Thyroid gland (tissue), 4 donors: ENCODE data around the gene LSM7. TPM values are rescaled to one million over a fixed set of nuclear protein-coding genes. Genes with fewer than 3 reads are reported as not detected.

ENCODE experiments used
- DNase-seq, 2 donors: peaks; one replicate each; pipeline ENCODE4 v3.0.0-alpha.2; 2019
- H3K27ac ChIP-seq, 3 donors: fragments of 200-600 bp; sonication (generic); 1 replicate in 2 of 3; 2 replicates in 1 of 3; pipeline ENCODE4 v1.5.1; 2016 to 2019; ENCODE audit warnings: mild to moderate bottlenecking in 1 of 3, moderate library complexity in 1 of 3
- H3K27me3 ChIP-seq: fragments of 200-600 bp; sonication (generic); one replicate; pipeline ENCODE4 v1.5.1; 2019
- H3K36me3 ChIP-seq, 2 donors: fragments of 200-600 bp; sonication (generic); one replicate each; pipeline ENCODE4 v1.5.1; 2016 to 2019
- H3K4me1 ChIP-seq, 2 donors: fragments of 200-600 bp; sonication (generic); one replicate each; pipeline ENCODE4 v1.5.1; 2017 to 2019
- H3K4me3 ChIP-seq, 3 donors: fragments of 200-600 bp; sonication (generic); replicated peaks in 1 of 3; 1 replicate in 2 of 3; 2 replicates in 1 of 3; pipeline ENCODE4 v1.5.1; 2016; ENCODE audit warnings: mild to moderate bottlenecking in 1 of 3
- H3K9me3 ChIP-seq: fragments of 200-600 bp; sonication (generic); one replicate; pipeline ENCODE4 v1.5.1; 2017
- CTCF ChIP-seq, 6 experiments: fragments of 200-600 bp in 3 of 6; fragments of 450-650 bp in 3 of 6; sonication (generic) in 3 of 6; IDR thresholded peaks; one replicate each; pipeline ENCODE4 v1.5.1; 2016 to 2019; ENCODE audit warnings: antibody characterized with exemption in 6 of 6, mild to moderate bottlenecking in 2 of 6, inconsistent platforms in 1 of 6, moderate library complexity in 1 of 6
- POLR2A ChIP-seq, 2 donors: fragments of 450-650 bp; IDR thresholded peaks; one replicate each; pipeline ENCODE4 v1.6.1; 2017; ENCODE audit warnings: antibody characterized with exemption in 2 of 2, mild to moderate bottlenecking in 2 of 2, moderate library complexity in 1 of 2
- WGBS, 2 donors: methylation state at CpG; one replicate each; pipeline ENCODE4 v1.1.5; 2017; 5-methylcytosine and 5-hydroxymethylcytosine counted together
- intact Hi-C: fragments of 100-400 bp; cut with DNase I; formaldehyde crosslinking; loops from one replicate; pipeline ENCODE4 v1.15.1; 2023
- total RNA-seq, 4 donors: library from RNA; depleted of rRNA; stranded (reverse); fragments of >200 nt; gene quantifications; one replicate each; pipeline ENCODE4 v1.2.3, GENCODE V29; 2016

The LSM7 gene
- total RNA-seq, 4 donors from 2014 or later: 21.1 to 139 (median 55.1) TPM

DNA sequence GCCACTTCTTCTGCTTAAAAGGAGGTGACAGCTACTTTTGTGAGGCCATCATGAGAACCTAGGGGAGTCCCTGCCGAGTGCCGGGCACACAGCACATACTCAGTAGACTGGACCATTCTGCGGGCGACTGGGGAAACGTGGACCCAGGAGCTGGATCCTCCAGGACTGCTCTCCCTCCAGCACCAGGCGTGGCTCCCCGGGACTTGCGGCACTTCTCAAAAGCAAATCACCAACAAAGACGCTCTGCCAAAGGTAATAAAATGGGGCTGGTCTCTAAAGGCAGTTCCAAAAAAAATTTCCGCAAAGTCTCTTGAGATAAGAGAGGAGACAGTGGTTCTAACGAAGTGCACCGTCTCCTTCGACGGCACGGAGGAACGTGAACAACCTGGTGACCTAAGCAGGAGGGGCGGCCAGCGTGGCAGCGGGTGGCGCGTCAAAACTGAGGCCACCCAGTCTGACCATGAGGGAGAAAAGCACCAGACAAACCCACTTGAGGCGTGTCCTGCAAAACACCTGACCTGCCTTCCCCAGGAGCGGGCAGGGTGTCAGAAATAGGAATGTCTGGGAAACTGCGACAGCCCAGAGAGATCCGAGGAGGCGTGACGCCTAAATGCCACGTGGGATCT is 30.3 kb upstream of the LSM7 start:
- Histone ChIP-seq H3K27me3 (no peaks in the 10 kb centered on the region), H3K4me3 (no peak overlapping the region), H3K27ac (no peak overlapping the region), H3K36me3 (peaks cover under 1 to 2% of the 10 kb centered on the region in 2 donors), H3K9me3 (no peaks in the 10 kb centered on the region), H3K4me1 (no peaks in the 10 kb centered on the region)
- TF ChIP-seq POLR2A (IDR thresholded peaks at IDR 0.05) (no peak), CTCF (IDR thresholded peaks at IDR 0.05) (no peak)
- 69 to 75% methylated on average over 28 of the region's 28 CpGs for WGBS, 2 donors
- intact Hi-C loops: no loop called here
- no peak for DNase-seq

DNA sequence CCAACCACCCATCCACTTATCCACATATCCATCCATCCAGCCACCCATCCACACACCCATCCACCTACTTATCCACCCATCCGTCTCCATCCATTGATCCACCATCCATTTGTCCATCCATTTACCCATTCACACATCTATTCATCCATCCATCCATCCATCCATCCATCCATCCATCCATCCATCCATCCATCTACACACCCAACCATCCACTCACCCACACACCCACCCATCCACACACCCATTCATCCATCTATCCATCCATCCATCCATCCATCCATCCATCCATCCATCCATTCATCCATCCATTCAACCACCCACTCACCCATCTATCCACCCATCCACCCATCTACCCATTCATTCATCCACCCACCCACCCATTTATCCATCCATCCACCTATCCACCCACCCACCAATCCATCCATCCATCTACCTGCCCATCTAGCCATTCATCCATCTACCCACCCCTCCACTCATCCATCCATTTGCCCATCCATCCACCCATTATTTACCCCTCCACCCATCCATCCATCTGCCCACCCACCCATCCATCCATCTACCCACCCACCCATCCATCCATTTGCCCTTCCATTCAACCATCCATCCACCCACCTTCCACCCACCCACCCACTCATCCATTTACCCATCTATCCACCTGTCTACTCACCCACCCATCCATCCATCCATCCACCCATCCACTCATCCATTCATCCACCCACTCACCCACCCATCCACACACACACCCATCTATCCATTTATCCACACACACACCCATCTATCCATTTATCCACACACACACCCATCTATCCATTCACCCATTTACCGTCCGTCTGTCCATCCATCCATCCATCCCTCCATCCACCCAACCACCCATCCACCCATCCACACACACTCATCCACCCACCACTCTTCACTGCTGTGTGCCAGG is 29.2 kb upstream of the LSM7 start:
- H3K9me3 ChIP-seq: no peaks in the 10 kb centered on the region
- H3K36me3 ChIP-seq: peaks cover 10 to 11% of the 10 kb centered on the region in 2 donors
- H3K27ac ChIP-seq: no peak overlapping the region
- no peaks in the 10 kb centered on the region for H3K4me1 ChIP-seq
- intact Hi-C loops: no loop called here
- DNase-seq: no peak
- no peak overlapping the region for H3K4me3 ChIP-seq
- TF ChIP-seq CTCF (IDR thresholded peaks at IDR 0.05) (no peak), POLR2A (IDR thresholded peaks at IDR 0.05) (no peak)
- H3K27me3 ChIP-seq: no peaks in the 10 kb centered on the region
- 95% methylated on average over 3 of the region's 3 CpGs for WGBS, 2 donors

DNA sequence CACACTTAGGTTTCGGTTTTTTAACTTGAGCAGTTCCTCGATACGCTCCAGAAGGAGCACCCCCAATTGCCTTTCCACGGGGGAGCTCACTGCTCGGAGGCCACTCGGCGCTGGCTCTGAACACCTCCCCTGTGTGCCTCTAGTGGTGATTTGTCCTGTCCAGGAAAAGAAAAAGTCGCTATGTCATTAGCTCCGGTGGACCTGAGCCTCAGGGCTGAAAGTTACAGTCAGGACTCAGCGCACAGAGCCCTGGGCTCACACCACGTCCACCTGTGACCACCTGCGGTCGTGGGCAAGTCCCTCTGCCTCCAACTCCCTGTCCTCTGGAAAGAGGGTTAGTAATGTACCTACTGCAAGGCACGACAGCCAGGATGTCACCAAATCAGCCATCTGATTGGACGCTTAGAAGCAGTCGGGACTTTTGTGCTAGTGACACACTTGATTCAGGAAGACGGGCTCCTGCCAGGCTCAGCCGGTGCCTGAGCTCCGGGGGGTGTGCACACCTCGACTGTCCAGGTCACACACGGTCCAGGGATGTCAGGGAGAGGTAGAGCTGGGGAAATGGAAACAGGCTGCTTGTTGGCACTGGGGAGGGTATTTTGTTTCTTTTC is 27.8 kb upstream of the LSM7 start:
- H3K4me1 ChIP-seq: no peaks in the 10 kb centered on the region
- no peak overlapping the region for H3K27ac ChIP-seq
- no peak for DNase-seq
- no peak overlapping the region for H3K4me3 ChIP-seq
- WGBS, 2 donors: 84% methylated on average over 17 to 21 of the region's 21 CpGs
- intact Hi-C loops: no loop called here
- H3K36me3 ChIP-seq: peaks cover 10 to 11% of the 10 kb centered on the region in 2 donors
- no peaks in the 10 kb centered on the region for H3K27me3 ChIP-seq
- H3K9me3 ChIP-seq: no peaks in the 10 kb centered on the region
- TF ChIP-seq POLR2A (IDR thresholded peaks at IDR 0.05): no peak
- TF ChIP-seq CTCF (IDR thresholded peaks at IDR 0.05): no peak

GRCh38 chr19:2355168-2356035 is 27.0 kb upstream of the LSM7 start:
- TF ChIP-seq POLR2A (IDR thresholded peaks at IDR 0.05) (no peak), CTCF (IDR thresholded peaks at IDR 0.05) (no peak)
- H3K4me1 ChIP-seq: no peaks in the 10 kb centered on the region
- H3K9me3 ChIP-seq: no peaks in the 10 kb centered on the region
- intact Hi-C loops: no loop called here
- WGBS, 2 donors: 92 to 95% methylated on average over 24 of the region's 24 CpGs
- no peaks in the 10 kb centered on the region for H3K27me3 ChIP-seq
- no peak for DNase-seq
- H3K27ac ChIP-seq: no peak overlapping the region
- no peak overlapping the region for H3K4me3 ChIP-seq
- peaks cover 10 to 11% of the 10 kb centered on the region in 2 donors for H3K36me3 ChIP-seq
